ENCODE measurements around the gene OR10H1.

- TF ChIP-seq, protein P1, sequence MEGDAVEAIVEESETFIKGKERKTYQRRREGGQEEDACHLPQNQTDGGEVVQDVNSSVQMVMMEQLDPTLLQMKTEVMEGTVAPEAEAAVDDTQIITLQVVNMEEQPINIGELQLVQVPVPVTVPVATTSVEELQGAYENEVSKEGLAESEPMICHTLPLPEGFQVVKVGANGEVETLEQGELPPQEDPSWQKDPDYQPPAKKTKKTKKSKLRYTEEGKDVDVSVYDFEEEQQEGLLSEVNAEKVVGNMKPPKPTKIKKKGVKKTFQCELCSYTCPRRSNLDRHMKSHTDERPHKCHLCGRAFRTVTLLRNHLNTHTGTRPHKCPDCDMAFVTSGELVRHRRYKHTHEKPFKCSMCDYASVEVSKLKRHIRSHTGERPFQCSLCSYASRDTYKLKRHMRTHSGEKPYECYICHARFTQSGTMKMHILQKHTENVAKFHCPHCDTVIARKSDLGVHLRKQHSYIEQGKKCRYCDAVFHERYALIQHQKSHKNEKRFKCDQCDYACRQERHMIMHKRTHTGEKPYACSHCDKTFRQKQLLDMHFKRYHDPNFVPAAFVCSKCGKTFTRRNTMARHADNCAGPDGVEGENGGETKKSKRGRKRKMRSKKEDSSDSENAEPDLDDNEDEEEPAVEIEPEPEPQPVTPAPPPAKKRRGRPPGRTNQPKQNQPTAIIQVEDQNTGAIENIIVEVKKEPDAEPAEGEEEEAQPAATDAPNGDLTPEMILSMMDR (IDR thresholded peaks at IDR 0.05): no peak
- no peak for TF ChIP-seq POLR2AphosphoS5 (IDR thresholded peaks at IDR 0.05)
These were observed 45.1 kb upstream of the OR10H1 start for GRCh38 chr19:15860522-15860921.
